ENCODE data around the gene CELF2. TPM values are rescaled to one million over a fixed set of nuclear protein-coding genes. Genes with fewer than 3 reads are reported as not detected.

The CELF2 gene
- total and polyA plus RNA-seq, 10 donors: 13.5 to 180 (median 105) TPM

DNA sequence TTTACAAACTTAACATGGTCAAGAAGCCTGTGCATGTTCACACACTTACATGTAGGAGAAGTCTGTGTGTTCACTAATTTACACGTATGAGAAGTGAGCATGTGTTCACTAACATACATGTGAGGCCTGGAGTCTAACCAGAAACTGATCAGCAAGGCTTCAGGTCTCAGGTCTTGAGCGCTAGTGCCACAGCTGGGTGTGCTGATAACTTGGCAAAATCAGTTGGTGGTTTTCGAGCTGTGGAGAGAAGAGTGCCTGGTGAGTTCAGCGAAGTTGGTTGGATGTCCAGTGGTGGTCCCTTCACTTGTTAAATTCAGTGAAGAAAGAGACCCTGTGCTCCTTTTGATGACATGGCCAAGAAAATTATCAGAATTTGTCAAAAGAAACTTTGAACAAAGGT is 98.7 kb downstream of the CELF2 start:
- WGBS, 5 donors: 89 to 96% (median 91%) methylated on average over 4 of the region's 4 CpGs
- intact Hi-C loops (cut with DNase I; ENCODE audit: low total_unique reads): loop anchor here (10.0 kb wide), 1 partner anchor 158 kb away; no protein-coding TSS in a partner anchor
- Histone ChIP-seq H3K36me3 (no peaks in the 10 kb centered on the region), H3K27me3 (replicated peaks in 1 of 7) (no peaks in the 10 kb centered on the region), H3K27ac (no peak overlapping the region), H3K4me3 (no peak overlapping the region), H3K4me1 (peaks cover 0 to 18% (median 7%) of the 10 kb centered on the region in 6 donors), H3K9me3 (no peaks in the 10 kb centered on the region)
- TF ChIP-seq CTCF (IDR thresholded peaks at IDR 0.05 in 8 of 11, conservative IDR thresholded peaks at IDR 0.05 in 3 of 11) (no peak), POLR2A (IDR thresholded peaks at IDR 0.05) (no peak), POLR2AphosphoS5 (IDR thresholded peaks at IDR 0.05) (no peak)
- DNase-seq: no peak

- no peak for DNase-seq
- 81 to 94% (median 85%) methylated on average over 6 of the region's 6 CpGs for WGBS, 5 donors
- Histone ChIP-seq H3K4me3 (no peak overlapping the region), H3K4me1 (peaks cover 0 to 18% (median 7%) of the 10 kb centered on the region in 6 donors), H3K27me3 (replicated peaks in 1 of 7) (no peaks in the 10 kb centered on the region), H3K36me3 (no peaks in the 10 kb centered on the region), H3K27ac (no peak overlapping the region), H3K9me3 (no peaks in the 10 kb centered on the region)
- intact Hi-C loops (cut with DNase I; ENCODE audit: low total_unique reads): loop anchor here (10.0 kb wide), 1 partner anchor 158 kb away; no protein-coding TSS in a partner anchor
- TF ChIP-seq POLR2A (IDR thresholded peaks at IDR 0.05) (no peak), POLR2AphosphoS5 (IDR thresholded peaks at IDR 0.05) (no peak), CTCF (IDR thresholded peaks at IDR 0.05 in 8 of 11, conservative IDR thresholded peaks at IDR 0.05 in 3 of 11) (no peak)
Observed at GRCh38 chr10:11116817-11117216, 99.1 kb downstream of the CELF2 start.

DNA sequence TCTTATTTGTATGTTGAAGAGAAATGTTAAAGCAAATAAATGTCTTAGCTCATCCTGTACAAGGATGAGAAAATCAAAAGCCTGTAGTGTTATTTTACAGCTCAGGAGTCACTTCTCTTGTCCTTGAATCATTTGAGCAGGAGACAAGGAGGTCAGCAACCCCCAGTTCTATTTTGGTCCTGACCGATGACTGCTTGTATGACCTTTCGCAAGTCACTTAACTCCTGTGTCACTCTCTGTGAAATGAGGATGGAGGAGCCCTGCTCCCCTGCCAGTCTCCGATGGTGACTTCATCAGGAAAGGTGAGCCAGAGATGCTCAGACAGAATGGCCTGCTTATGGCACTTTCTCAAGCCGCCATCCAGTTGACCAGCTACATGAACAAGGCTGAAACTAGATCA is 101.0 kb downstream of the CELF2 start:
- H3K36me3 ChIP-seq: no peaks in the 10 kb centered on the region
- peaks cover 0 to 7% (median under 1%) of the 10 kb centered on the region in 6 donors for H3K4me1 ChIP-seq
- WGBS, 5 donors: 80 to 95% (median 84%) methylated on average over 4 of the region's 4 CpGs
- intact Hi-C loops (cut with DNase I; ENCODE audit: low total_unique reads): loop anchor here (10.0 kb wide), 1 partner anchor 156 kb away; no protein-coding TSS in a partner anchor
- no peak for DNase-seq
- peaks cover 0 to 7% (median 1%) of the 10 kb centered on the region in 8 donors for H3K9me3 ChIP-seq
- no peak for TF ChIP-seq POLR2AphosphoS5 (IDR thresholded peaks at IDR 0.05)
- no peak for TF ChIP-seq CTCF (IDR thresholded peaks at IDR 0.05 in 8 of 11, conservative IDR thresholded peaks at IDR 0.05 in 3 of 11)
- TF ChIP-seq POLR2A (IDR thresholded peaks at IDR 0.05): no peak
- H3K27me3 ChIP-seq (replicated peaks in 1 of 7): no peaks in the 10 kb centered on the region
- no peak overlapping the region for H3K27ac ChIP-seq
- no peak overlapping the region for H3K4me3 ChIP-seq

DNA sequence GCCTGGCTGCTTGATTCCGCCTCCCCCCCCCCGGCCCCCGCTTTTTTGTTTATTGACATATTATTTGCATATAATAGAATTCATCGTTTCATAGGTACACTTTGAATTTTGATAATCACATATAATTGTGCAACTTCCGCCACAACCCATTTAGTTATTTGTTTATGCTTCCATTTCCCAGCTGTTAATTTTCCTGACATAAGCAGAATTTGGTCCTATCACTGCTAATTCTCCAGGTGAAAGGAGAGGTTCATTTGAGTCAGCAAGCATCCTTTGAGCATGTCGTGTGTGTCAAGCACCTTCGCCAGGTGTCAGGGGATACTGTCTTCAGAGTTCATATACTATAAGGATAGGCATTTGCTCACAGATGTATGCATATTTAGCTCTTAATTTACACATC is 102.2 kb downstream of the CELF2 start:
- peaks cover 0 to 16% (median 9%) of the 10 kb centered on the region in 8 donors for H3K9me3 ChIP-seq
- H3K27me3 ChIP-seq (replicated peaks in 1 of 7): no peaks in the 10 kb centered on the region
- H3K4me3 ChIP-seq: no peak overlapping the region
- no peak for DNase-seq
- no peaks in the 10 kb centered on the region for H3K36me3 ChIP-seq
- WGBS, 5 donors: 89 to 94% (median 91%) methylated on average over 7 of the region's 7 CpGs
- H3K27ac ChIP-seq: no peak overlapping the region
- TF ChIP-seq POLR2AphosphoS5 (IDR thresholded peaks at IDR 0.05): no peak
- no peak for TF ChIP-seq CTCF (IDR thresholded peaks at IDR 0.05 in 8 of 11, conservative IDR thresholded peaks at IDR 0.05 in 3 of 11)
- TF ChIP-seq POLR2A (IDR thresholded peaks at IDR 0.05): no peak
- H3K4me1 ChIP-seq: no peaks in the 10 kb centered on the region
- intact Hi-C loops (cut with DNase I; ENCODE audit: low total_unique reads): loop anchor here (10.0 kb wide), 1 partner anchor 155 kb away; no protein-coding TSS in a partner anchor

All from spleen (tissue), 11 donors.